PC-9 (cell line): Measurements from ENCODE around the gene PIP5K1B. TPM values are rescaled to one million over a fixed set of nuclear protein-coding genes. Genes with fewer than 3 reads are reported as not detected.

ENCODE experiments used
- BruUV-seq: library from RNA; stranded (reverse); fragments of 400-500 nt; replicated peaks from 2 replicates; lab custom pipeline; 2021; lab: Mats Ljungman, UMichigan
- CTCF ChIA-PET: fragments of 300-600 bp; sonication (Branson Sonifier 250); formaldehyde crosslinking; loops from one replicate; lab custom pipeline; 2022; ENCODE audit warnings: antibody characterized with exemption; lab: Charles Lee
- POLR2A ChIA-PET: fragments of 300-600 bp; sonication (Branson Sonifier 250); formaldehyde crosslinking; loops from one replicate; lab custom pipeline; 2022; ENCODE audit warnings: antibody characterized with exemption; ENCODE audit not compliant: unreplicated experiment; lab: Charles Lee
- DNase-seq, 2 experiments: peaks; one replicate each; pipeline versions ENCODE4 v3.0.0 to v3.0.0-alpha.2; 2015 to 2022; ENCODE audit warnings: mixed read lengths in 1 of 2
- H2AFZ ChIP-seq: fragments of 200-600 bp; sonication (generic); 2 replicates; pipeline ENCODE4 v1.8.1; 2017; ENCODE audit warnings: antibody characterized with exemption
- H3F3A ChIP-seq: fragments of 200-600 bp; sonication (generic); 2 replicates; pipeline ENCODE4 v1.8.1; 2017; ENCODE audit warnings: antibody characterized with exemption, mild to moderate bottlenecking, low read depth; ENCODE audit not compliant: insufficient read depth
- H3K27ac ChIP-seq: fragments of 200-600 bp; sonication (generic); 2 replicates; pipeline ENCODE4 v1.6.1; 2016; ENCODE audit warnings: mixed run types
- H3K27me3 ChIP-seq: fragments of 200-600 bp; sonication (generic); 2 replicates; pipeline ENCODE4 v1.6.1; 2016; ENCODE audit warnings: low read depth, mixed run types; ENCODE audit not compliant: insufficient read depth
- H3K36me3 ChIP-seq: fragments of 200-600 bp; sonication (generic); 2 replicates; pipeline ENCODE4 v1.6.1; 2016; ENCODE audit warnings: low read depth, mixed run types
- H3K4me1 ChIP-seq: fragments of 200-600 bp; sonication (generic); replicated peaks from 2 replicates; pipeline ENCODE4 v1.6.1; 2016; ENCODE audit warnings: mixed run types; ENCODE audit not compliant: insufficient read depth
- H3K4me2 ChIP-seq: fragments of 200-600 bp; sonication (generic); 2 replicates; pipeline ENCODE4 v1.6.1; 2017; ENCODE audit warnings: mixed run types
- H3K4me3 ChIP-seq: fragments of 200-600 bp; sonication (generic); 2 replicates; pipeline ENCODE4 v1.6.1; 2016; ENCODE audit warnings: mixed run types
- H3K79me2 ChIP-seq: fragments of 200-600 bp; sonication (generic); 2 replicates; pipeline ENCODE4 v1.6.1; 2017; ENCODE audit warnings: low read depth, mixed run types
- H3K9me2 ChIP-seq: fragments of 200-600 bp; sonication (generic); 2 replicates; pipeline ENCODE4 v1.8.1; 2017; ENCODE audit warnings: mild to moderate bottlenecking; ENCODE audit not compliant: insufficient read depth
- H3K9me3 ChIP-seq: fragments of 200-600 bp; sonication (generic); 2 replicates; pipeline ENCODE4 v1.8.1; 2016; ENCODE audit warnings: low read depth; ENCODE audit not compliant: insufficient read depth
- H4K20me1 ChIP-seq: fragments of 200-600 bp; sonication (generic); 2 replicates; pipeline ENCODE4 v1.8.1; 2017; ENCODE audit not compliant: insufficient read depth
- EZH2 ChIP-seq: fragments of 200-600 bp; sonication (generic); IDR thresholded peaks from 2 replicates; pipeline ENCODE4 v1.8.0; 2017; ENCODE audit warnings: antibody characterized with exemption, low read depth
- intact Hi-C: fragments of 100-400 bp; cut with micrococcal nuclease; formaldehyde crosslinking; loops from one replicate; pipeline ENCODE4 v1.10.0; 2022; ENCODE audit not compliant: unreplicated experiment
- total RNA-seq: library from RNA; stranded (reverse); gene quantifications from 2 replicates; pipeline ENCODE4 v1.2.3, GENCODE V29; 2021
- TF ChIP-seq, protein P1 (sequence below): fragments of 200-600 bp; sonication (generic); conservative IDR thresholded peaks from 2 replicates; pipeline ENCODE4 v1.6.1; 2017; ENCODE audit warnings: mixed run types, antibody characterized with exemption, mild to moderate bottlenecking, moderate library complexity

PIP5K1B gene
- total RNA-seq, 1 experiment from 2014 or later, result not detected

GRCh38 chr9:68822596-68823165 is 117.6 kb downstream of the PIP5K1B start:
- POLR2A ChIA-PET, result no interaction called here

GRCh38 chr9:68825762-68826472 is 120.9 kb downstream of the PIP5K1B start:
- Histone ChIP-seq H3K4me2 (no peak overlapping the region), H3K4me3 (no peak overlapping the region), H3K4me1 (no peaks in the 10 kb centered on the region), H3K27me3 (peaks cover 68% of the 10 kb centered on the region), H3K79me2 (no peaks in the 10 kb centered on the region), H3K27ac (no peak overlapping the region), H2AFZ (no peak overlapping the region), H3F3A (no peaks in the 10 kb centered on the region), H3K9me2 (no peaks in the 10 kb centered on the region), H3K36me3 (no peaks in the 10 kb centered on the region), H4K20me1 (no peaks in the 10 kb centered on the region), H3K9me3 (no peaks in the 10 kb centered on the region)
- BruUV-seq, result no TSS peak
- CTCF ChIA-PET, result no interaction called here
- POLR2A ChIA-PET, result no interaction called here
- DNase-seq, result no peak
- intact Hi-C loops, result no loop called here
- TF ChIP-seq, protein P1, sequence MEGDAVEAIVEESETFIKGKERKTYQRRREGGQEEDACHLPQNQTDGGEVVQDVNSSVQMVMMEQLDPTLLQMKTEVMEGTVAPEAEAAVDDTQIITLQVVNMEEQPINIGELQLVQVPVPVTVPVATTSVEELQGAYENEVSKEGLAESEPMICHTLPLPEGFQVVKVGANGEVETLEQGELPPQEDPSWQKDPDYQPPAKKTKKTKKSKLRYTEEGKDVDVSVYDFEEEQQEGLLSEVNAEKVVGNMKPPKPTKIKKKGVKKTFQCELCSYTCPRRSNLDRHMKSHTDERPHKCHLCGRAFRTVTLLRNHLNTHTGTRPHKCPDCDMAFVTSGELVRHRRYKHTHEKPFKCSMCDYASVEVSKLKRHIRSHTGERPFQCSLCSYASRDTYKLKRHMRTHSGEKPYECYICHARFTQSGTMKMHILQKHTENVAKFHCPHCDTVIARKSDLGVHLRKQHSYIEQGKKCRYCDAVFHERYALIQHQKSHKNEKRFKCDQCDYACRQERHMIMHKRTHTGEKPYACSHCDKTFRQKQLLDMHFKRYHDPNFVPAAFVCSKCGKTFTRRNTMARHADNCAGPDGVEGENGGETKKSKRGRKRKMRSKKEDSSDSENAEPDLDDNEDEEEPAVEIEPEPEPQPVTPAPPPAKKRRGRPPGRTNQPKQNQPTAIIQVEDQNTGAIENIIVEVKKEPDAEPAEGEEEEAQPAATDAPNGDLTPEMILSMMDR, result no peak
- TF ChIP-seq EZH2, result no peak

More at GRCh38 chr9:68822596-68823165, 117.6 kb downstream of the PIP5K1B start:
- Histone ChIP-seq H3K9me2 (no peaks in the 10 kb centered on the region), H3K4me3 (no peak overlapping the region), H3K79me2 (no peaks in the 10 kb centered on the region), H3F3A (no peaks in the 10 kb centered on the region), H3K9me3 (no peaks in the 10 kb centered on the region), H3K4me2 (no peak overlapping the region), H3K27ac (no peak overlapping the region), H3K27me3 (peaks cover 48% of the 10 kb centered on the region), H3K36me3 (no peaks in the 10 kb centered on the region), H4K20me1 (no peaks in the 10 kb centered on the region), H3K4me1 (no peaks in the 10 kb centered on the region), H2AFZ (no peak overlapping the region)
- intact Hi-C loops, result no loop called here
- DNase-seq, result no peak
- BruUV-seq, result no TSS peak
- CTCF ChIA-PET, result no interaction called here
- TF ChIP-seq, protein P1, result no peak
- no peak for TF ChIP-seq EZH2

DNA sequence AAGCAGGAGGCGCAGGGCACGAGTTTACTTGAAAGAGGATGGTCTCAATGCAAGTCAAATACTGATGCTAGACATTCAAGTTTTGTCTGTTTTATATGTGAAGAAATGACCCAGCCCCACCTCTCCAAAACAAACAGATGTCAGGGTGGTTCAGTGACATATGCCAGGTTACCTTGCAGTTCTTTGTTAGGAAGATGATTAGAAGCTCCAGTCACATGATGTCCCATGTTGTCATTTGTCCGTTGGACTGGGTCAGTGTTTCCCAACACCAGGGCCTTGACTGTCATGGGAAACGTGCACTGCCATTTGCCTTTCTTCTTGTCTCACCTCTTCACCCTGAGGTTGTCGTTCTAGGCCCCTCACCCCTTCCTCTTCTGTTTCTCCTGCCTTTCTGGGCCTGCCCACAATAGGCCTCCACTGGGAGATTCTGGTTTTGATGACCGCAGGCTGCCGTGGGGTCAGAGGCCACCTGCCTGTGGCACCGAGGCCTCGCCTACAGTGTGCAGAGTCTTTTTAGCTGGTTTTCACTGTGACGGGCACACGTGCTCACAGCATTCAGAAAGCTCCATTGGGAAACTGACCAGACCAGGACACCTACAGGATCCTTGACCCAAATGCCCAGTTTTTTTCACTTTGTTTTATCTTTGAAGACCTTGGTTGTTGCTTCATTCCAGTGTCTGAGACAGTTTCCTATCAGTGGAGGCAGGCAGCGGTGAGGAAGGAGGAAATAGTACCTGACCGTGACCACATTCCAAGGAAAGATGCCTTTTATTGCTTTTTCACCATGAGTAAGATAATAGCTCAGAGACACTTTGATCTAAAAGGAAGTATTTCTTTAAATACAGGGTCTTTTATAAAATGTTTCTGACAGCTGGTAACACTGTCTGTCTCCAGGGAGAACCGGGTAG is 123.1 kb downstream of the PIP5K1B start:
- H3K79me2 ChIP-seq, result no peaks in the 10 kb centered on the region
- no peaks in the 10 kb centered on the region for H3K9me2 ChIP-seq
- no peak overlapping the region for H2AFZ ChIP-seq
- no peak overlapping the region for H3K4me2 ChIP-seq
- no peak overlapping the region for H3K4me3 ChIP-seq
- BruUV-seq, result no TSS peak
- POLR2A ChIA-PET, result no interaction called here
- H3K9me3 ChIP-seq, result no peaks in the 10 kb centered on the region
- TF ChIP-seq EZH2, result no peak
- TF ChIP-seq, protein P1, result no peak
- no peaks in the 10 kb centered on the region for H3K4me1 ChIP-seq
- intact Hi-C loops, result no loop called here
- no peaks in the 10 kb centered on the region for H3F3A ChIP-seq
- H3K27me3 ChIP-seq, result peaks cover 79% of the 10 kb centered on the region
- no peaks in the 10 kb centered on the region for H4K20me1 ChIP-seq
- DNase-seq, result no peak
- CTCF ChIA-PET, result no interaction called here
- no peaks in the 10 kb centered on the region for H3K36me3 ChIP-seq
- H3K27ac ChIP-seq, result no peak overlapping the region
